HG03196 (cell line): Measurements from ENCODE around the gene CCDC88B.
"Not testable (repeated sequence)": the region's sequence is repeated elsewhere in the genome, so short reads cannot be mapped to it uniquely, and the experiment has no call there.

Source experiments
- ATAC-seq: cut with Tn5 transposase; IDR thresholded peaks from one replicate; pipeline ENCODE4 v1.9.1; 2021; ENCODE audit not compliant: unreplicated experiment

Gene CCDC88B

DNA sequence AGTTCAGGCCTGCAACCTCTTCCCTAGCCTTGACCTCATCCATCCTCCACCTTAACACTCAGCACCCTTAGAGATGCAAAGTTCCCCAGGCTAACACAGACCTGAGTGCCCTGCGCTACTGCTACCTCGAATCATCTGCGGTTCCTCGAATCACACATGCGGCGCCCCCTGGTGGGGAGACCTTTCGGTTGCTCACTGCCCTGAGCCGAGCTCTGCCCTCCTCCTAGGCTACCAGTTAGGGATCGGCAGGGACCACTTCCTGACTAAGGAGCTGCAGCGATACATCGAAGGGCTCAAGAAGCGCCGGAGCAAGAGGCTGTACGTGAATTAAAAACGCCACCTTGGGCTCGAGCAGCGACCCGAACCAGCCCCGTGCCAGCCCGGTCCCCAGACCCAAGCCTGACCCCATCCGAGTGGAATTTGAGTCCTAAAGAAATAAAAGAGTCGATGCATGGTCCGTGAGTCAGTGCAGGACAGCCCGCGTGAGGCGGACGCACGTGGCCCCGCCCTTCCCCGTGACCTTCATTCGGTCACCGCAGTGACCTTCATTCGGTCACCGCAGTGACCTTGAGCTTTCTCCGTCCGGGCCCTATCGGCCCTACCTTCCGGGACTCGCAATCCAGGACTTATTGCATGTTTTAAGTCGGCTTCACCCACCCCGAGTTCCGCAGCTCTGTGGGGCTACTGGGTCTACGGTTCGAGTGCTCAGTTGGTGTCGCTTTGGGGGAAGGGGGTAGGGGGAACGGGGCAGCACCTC, 35.5 kb upstream of the CCDC88B start:
- ATAC-seq: peak; percentile 32

DNA sequence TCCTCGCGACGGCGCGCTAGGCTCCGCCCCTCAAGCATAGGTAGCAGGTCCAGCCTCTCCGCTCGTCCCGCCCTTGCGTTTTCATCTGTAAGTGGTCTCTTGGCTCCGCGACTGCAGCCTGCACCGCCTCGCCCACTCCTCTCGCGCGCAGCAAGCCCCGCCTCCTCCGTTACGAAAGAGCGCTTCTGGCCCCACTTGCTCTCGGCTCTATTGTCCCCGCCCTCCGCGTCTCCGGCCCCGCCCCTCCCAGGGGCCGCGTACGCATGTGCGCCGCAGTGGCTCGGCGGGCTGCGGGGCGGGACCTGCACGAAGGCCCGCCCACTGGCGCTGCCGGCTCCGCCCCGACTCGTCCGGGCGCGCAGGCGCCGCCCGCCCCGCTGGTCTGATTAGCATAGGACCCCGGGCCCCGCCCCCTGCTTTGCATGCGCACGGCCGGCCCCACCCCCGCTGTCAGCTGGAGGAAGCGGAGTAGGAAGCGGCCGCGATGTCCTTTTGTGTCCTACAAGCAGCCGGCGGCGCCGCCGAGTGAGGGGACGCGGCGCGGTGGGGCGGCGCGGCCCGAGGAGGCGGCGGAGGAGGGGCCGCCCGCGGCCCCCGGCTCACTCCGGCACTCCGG, 34.8 kb upstream of the CCDC88B start, which contains the start of gene ESRRA:
TSS of gene ESRRA (plus strand) at position 450 of the 616 bp plus-strand sequence. CDS start 1,656 bp downstream, outside the sequence.
- ATAC-seq: peak; percentile 66

GRCh38 chr11:64305691-64306562, 34.1 kb upstream of the CCDC88B start:
- ATAC-seq: peak; percentile 32

DNA sequence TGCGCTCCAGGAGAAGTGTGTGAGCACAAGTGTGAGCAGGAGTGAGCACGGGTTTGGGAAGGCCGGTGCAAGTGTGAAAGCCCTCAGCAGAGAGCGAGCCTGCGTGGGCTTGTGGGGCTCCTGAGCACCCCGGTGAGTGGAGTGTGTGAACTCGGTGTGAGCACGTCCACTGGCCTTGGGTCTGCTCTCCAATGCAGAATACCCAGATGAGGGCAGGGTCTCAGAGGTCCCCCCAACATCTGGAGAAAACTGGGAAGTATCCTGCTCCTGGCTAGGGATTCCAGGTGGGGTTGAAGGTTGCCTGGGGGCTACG, 33.5 kb upstream of the CCDC88B start:
- ATAC-seq: no peak

DNA sequence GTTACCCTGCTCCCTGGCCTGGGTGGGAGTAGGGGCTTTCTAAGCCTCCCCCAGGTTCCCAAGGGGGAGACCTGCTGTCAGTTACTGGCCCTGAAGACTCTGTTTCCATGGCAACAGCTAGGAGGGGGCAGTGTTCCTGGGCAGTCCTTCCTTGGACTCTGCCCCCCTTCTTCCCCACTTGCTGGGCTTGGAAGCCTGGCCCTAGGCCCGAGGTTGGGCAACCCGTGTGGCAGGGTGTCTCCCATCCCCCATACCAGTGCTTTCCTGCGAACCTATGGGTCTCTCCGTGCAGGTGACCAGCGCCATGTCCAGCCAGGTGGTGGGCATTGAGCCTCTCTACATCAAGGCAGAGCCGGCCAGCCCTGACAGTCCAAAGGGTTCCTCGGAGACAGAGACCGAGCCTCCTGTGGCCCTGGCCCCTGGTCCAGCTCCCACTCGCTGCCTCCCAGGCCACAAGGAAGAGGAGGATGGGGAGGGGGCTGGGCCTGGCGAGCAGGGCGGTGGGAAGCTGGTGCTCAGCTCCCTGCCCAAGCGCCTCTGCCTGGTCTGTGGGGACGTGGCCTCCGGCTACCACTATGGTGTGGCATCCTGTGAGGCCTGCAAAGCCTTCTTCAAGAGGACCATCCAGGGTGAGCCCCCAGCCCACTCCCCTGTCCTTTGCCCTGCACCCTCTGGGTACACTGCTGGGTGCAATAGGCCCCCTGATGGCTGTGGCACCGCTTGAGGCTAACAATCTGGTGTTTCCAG, 33.0 kb upstream of the CCDC88B start:
- ATAC-seq: no peak

GRCh38 chr11:64307795-64308194, 32.2 kb upstream of the CCDC88B start:
- not testable (repeated sequence) for ATAC-seq

DNA sequence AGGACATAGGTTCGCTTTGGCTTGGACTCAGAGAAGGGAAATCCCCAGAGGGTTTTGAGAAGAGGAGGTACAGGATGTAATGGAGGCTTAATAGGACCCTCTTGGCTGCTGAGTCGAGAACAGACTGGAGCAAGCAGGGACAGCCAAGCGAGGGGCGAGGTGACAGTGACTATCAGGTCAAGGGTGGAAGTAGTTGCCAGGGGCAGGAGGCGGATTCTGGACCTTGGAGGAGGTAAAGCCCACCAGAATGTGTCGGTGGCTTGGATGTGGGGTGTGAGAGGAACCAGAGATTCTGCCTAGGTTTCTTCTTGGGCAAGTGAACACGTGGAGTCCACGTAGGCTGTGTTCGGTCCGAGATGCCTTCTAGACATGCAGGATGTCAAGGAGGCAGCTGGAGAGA, 27.1 kb upstream of the CCDC88B start:
- ATAC-seq: no peak

DNA sequence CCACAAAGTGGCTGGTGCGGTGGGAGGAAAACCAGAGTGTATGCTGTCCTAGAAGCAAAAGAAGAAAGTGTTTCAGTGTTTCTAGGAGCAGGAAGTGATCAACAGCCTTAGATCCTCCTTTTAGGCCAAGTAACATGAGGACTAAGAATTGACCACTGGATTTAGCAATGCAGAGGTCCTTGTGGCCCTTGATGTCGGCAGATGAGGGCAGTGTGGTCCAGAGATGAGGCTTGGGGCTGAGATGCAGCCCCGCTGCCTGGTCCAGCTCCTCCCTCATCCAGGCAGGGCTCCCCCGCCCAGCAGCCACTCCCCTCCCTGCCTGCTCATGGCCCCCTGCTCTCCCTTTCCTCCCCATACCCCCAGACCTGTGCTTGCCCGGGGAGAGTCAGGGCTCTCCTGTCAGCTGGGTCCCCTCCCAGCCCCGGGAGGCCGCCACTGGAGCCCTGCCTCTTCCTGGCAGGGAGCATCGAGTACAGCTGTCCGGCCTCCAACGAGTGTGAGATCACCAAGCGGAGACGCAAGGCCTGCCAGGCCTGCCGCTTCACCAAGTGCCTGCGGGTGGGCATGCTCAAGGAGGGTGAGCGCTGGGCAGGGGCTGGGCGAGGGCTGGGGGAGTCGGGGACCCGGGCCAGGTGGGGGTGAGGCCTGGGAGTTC, 26.4 kb upstream of the CCDC88B start:
- ATAC-seq: no peak

DNA sequence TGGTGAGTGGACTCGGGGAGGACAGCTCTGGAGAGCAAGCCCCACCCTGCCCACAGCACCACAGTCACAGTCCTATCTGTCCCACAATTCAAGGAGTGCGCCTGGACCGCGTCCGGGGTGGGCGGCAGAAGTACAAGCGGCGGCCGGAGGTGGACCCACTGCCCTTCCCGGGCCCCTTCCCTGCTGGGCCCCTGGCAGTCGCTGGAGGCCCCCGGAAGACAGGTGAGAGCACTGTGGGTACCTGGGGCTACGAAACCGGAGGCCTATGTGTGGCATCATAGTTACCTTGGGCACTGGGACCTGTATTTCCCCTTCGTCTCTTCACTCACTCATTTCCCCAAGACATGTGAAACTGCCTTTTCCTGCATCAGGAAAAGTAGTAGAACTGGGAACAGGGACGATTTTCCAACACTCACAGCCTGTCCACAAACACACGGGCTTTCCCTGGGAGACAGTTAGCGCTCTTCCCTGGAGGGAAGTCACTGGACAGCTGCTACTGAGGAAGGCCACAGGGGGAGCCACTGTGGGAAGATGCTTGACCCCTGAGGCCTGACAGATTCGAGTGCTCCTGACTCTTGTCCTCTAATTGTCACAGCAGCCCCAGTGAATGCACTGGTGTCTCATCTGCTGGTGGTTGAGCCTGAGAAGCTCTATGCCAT, 25.7 kb upstream of the CCDC88B start:
- no peak for ATAC-seq

GRCh38 chr11:64314805-64315561, 25.0 kb upstream of the CCDC88B start:
- ATAC-seq: no peak

- ATAC-seq: not testable (repeated sequence)
Observed at GRCh38 chr11:64315667-64316526, 24.1 kb upstream of the CCDC88B start.

- no peak for ATAC-seq
Observed at GRCh38 chr11:64316672-64317324, 23.2 kb upstream of the CCDC88B start.

GRCh38 chr11:64317325-64317960, 22.6 kb upstream of the CCDC88B start, which contains the start of gene TRMT112:
TSS of gene TRMT112 (minus strand) at chr11:64317559. CDS start at chr11:64317526, 33 bp downstream.
- ATAC-seq: peak; percentile 47

- peak; percentile 74 for ATAC-seq
Observed at GRCh38 chr11:64317961-64318765, 21.8 kb upstream of the CCDC88B start, which contains the start of gene PRDX5. TSS of gene PRDX5 (plus strand) at chr11:64318121. CDS start at chr11:64318216, 95 bp downstream.

- no peak for ATAC-seq
Observed at GRCh38 chr11:64318766-64319761, 20.9 kb upstream of the CCDC88B start.
